Hematopoietic multipotent progenitor cell treated with erythropoietin and hydrocortisone succinate and interleukin-3 and kit ligand, for 6 days (in vitro differentiated cells): ENCODE results near the gene TMEM205.
A peak's percentile ranks its signal among the peaks of the same experiment; 100 is the strongest.

ENCODE experiments used
- DNase-seq: peaks from one replicate; pipeline ENCODE4 v3.0.0-alpha.2; 2015

The TMEM205 gene

DNA sequence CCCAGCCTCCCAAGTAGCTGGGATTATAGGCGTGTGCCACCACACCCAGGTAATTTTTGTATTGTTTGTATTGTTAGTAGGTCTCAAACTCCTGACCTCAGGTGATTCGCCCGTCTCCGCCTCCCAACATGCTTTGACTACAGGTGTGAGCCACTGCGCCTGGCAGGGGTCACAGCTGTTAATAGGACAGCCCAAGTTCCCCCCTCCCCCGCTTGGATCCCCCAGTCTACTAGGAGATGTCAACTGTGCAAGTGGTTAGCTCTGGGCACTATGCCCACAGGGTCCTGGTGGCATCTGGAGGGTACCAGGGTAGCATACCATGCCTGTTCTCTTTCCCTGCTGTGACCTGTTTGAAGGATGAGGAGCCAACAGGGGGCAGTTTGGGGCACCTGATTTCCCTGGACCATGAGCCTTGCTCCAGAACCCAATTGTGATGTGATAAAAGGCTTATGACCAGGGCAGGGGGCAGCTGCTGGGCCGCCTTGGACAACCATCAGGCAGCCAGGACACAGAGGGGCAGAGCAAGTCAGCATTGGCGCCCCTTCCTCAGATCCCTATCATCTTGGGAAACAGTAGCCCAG lies 50.3 kb downstream of the TMEM205 start, which contains the start of gene TSPAN16:
TSS of gene TSPAN16 (plus strand) at position 496 of the 581 bp plus-strand sequence. CDS start 138 bp downstream, outside the sequence.
- no peak for DNase-seq

DNA sequence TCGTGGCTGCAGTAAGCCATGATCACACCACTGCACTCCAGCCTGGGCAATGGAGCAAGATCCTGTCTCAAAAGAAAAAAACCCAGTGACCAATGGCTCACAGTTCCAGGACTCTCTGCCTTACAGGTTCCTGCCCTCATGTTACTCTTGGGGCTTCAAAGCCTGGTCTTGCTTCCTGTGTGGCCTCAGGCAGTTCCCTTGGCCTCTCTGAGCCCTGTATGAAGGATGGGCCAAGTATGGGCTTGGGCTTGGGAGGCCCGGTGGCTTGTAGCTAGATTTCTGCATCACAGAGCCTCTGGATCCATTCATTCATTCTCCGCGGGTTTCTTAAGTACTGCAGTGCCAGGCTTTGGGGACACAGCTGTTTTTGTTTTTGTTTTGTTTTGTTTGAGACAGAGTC lies 50.9 kb downstream of the TMEM205 start:
- no peak for DNase-seq

DNA sequence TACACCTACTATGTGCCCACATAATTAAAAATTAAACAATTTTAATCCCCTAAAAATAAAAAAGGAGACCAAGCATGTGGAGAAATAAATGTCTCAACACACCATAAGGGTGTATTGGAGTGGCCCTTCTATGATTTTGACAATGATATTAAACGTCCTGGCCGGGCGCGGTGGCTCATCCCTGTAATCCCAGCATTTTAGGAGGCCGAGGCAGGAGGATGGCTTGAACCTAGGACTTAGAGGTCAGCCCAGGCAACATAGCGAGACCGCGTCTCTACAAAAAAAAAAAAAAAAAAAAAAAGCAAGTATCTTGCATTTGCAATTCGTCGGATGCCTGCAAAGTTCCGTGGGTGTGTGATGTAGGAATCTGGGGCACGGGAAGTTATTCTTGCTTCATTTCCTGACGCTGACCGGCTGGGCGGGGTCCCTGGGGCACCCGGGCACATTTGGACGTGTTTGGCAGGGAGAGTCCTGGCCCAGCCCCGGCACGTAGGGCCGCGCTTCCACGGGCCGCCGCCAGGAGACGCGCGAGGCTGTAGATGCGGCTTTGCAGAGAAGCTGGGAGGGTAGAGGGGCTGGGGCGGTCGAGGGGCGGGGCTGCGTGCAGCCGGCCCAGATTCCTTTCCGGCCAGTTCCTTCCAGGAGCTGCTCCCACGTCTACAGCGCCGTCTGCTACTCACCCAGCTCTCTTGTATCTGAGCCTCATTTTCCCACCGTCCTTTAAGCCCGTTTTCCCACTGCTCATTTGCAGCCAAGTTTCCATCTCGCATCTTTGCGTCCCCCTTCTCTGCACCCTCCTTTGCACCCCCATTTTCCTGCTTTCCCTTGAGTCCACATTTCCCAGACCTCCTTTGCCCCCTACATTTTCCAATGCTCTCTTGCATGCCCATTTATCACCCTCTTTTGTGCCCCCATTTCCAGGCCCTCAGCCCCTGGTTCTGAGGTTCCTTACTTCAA lies 52.4 kb downstream of the TMEM205 start:
- peak; percentile 86 for DNase-seq
